Psoas muscle (tissue), 8 donors: Measurements from ENCODE around the gene RAD17. TPM values are rescaled to one million over a fixed set of nuclear protein-coding genes. Genes with fewer than 3 reads are reported as not detected.

ENCODE experiments used
- ATAC-seq, 4 donors: fragments of 200-7000 bp; cut with Tn5 transposase; one replicate each; pipeline ENCODE4 v1.9.1; 2020; ENCODE audit warnings: moderate library complexity in 3 of 4, mild to moderate bottlenecking in 2 of 4
- DNase-seq, 2 donors: peaks; one replicate each; pipeline ENCODE4 v3.0.0-alpha.2; 2020
- H3K27ac ChIP-seq: fragments of 200-600 bp; one replicate; pipeline ENCODE4 v1.8.0; 2022
- H3K27me3 ChIP-seq, 3 donors: fragments of 200-600 bp in 1 of 3; one replicate each; pipeline versions ENCODE4 v1.6.1 to v1.8.0; 2013 to 2022; ENCODE audit warnings: low read length in 2 of 3, mild to moderate bottlenecking in 2 of 3, moderate library complexity in 1 of 3; ENCODE audit not compliant: insufficient read depth in 3 of 3
- H3K36me3 ChIP-seq, 2 donors: fragments of 200-600 bp in 1 of 2; one replicate each; pipeline versions ENCODE4 v1.6.1 to v1.8.0; 2013 to 2022; ENCODE audit warnings: low read depth in 1 of 2, mild to moderate bottlenecking in 1 of 2, moderate library complexity in 1 of 2; ENCODE audit not compliant: insufficient read depth in 1 of 2
- H3K4me1 ChIP-seq: fragments of 200-600 bp; one replicate; pipeline ENCODE4 v1.8.0; 2022
- H3K4me3 ChIP-seq: fragments of 200-600 bp; one replicate; pipeline ENCODE4 v1.8.0; 2022; ENCODE audit warnings: mild to moderate bottlenecking
- H3K9me3 ChIP-seq: fragments of 200-600 bp; one replicate; pipeline ENCODE4 v1.8.0; 2022
- WGBS, 3 donors: extraction: QIAGEN DNeasy Blood & Tissue Kit; methylation state at CpG; one replicate each; pipeline versions ENCODE4 v1.1.6 to v1.1.7; 2013; 5-methylcytosine and 5-hydroxymethylcytosine counted together
- intact Hi-C, 2 donors: fragments of 100-400 bp; cut with DNase I; formaldehyde crosslinking; loops; one replicate each; pipeline versions ENCODE4 v1.11.0 to v1.14.2; 2022
- polyA plus RNA-seq, 3 donors: library from polyadenylated mRNA; stranded (reverse); fragments of 200-250 nt; gene quantifications; one replicate each; pipeline ENCODE4 v1.2.3, GENCODE V29; 2013
- total RNA-seq, 4 donors: library from RNA; stranded (reverse); fragmentation: NEBNext Ultra II Directional in 2 of 4; extraction: Animal tissue kit (Norgen Biotek cat#: 25700) in 2 of 4; gene quantifications; one replicate each; pipeline versions ENCODE4 v1.2.1 to v1.2.4, GENCODE V29; 2021 to 2023
- TF ChIP-seq, protein P1 (sequence below): fragments of 200-600 bp; IDR thresholded peaks from one replicate; pipeline ENCODE4 v1.8.0; 2022; ENCODE audit warnings: antibody characterized with exemption
- donor health status: healthy with polysubstance abuse.
- donor health status: DM: no; HTN: no; CAD: no; lungs with moderate emphysema.
- donor health status: Bipolar disorder and iron deficiency.
- donor health status: healthy.
- donor health status: DM: yes; HTN: yes; CAD: no.
- donor health status: DM: no; HTN: no; CAD: no.
- donor health status: DM: no; HTN: no; CAD: no.
- donor health status: DM: yes; HTN: yes; CAD: no.

The RAD17 gene
- total and polyA plus RNA-seq, 7 donors = 6.8 to 19.2 (median 12.0) TPM

DNA sequence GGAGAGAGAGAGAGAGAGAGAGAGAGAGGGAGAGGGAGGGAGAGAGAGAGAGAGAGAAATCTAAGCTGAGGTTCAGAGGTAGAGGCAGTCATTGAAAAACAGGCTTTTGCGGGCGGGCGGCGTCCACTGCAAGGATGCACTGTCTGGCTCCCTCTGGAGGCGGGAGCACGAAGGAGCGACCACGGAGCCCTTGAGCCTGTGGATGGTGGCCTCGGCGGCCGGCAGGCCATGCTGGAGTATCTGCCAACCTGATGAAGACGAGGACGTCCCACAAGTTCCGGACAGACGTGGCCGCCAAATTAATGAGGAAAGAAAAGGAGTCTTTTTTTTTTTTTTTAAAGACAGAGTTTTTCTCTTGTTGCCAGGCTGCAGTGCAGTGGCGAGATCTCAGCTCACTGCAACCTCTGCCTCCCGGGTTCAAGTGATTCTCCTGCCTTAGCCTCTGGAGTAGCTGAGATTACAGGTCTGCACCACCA is 34.8 kb upstream of the RAD17 start:
- 11 to 12% (median 12%) methylated on average over 18 of the region's 18 CpGs for WGBS, 3 donors
- TF ChIP-seq, protein P1, sequence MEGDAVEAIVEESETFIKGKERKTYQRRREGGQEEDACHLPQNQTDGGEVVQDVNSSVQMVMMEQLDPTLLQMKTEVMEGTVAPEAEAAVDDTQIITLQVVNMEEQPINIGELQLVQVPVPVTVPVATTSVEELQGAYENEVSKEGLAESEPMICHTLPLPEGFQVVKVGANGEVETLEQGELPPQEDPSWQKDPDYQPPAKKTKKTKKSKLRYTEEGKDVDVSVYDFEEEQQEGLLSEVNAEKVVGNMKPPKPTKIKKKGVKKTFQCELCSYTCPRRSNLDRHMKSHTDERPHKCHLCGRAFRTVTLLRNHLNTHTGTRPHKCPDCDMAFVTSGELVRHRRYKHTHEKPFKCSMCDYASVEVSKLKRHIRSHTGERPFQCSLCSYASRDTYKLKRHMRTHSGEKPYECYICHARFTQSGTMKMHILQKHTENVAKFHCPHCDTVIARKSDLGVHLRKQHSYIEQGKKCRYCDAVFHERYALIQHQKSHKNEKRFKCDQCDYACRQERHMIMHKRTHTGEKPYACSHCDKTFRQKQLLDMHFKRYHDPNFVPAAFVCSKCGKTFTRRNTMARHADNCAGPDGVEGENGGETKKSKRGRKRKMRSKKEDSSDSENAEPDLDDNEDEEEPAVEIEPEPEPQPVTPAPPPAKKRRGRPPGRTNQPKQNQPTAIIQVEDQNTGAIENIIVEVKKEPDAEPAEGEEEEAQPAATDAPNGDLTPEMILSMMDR = peak; percentile 79
- intact Hi-C loops = loop anchor here (2.0 to 10.0 kb wide), 3 partner anchors 240 to 293 kb away; partner anchors contain the start of gene SLC30A5 (in 1 of the 2)
- H3K36me3 ChIP-seq = no peaks in the 10 kb centered on the region
- ATAC-seq = peak; percentile 84 to 89 (median 86)
- no peaks in the 10 kb centered on the region for H3K27me3 ChIP-seq
- H3K27ac ChIP-seq = no peak overlapping the region
- peaks cover 9% of the 10 kb centered on the region for H3K4me1 ChIP-seq
- peak; percentile 86 to 92 for DNase-seq
- no peak overlapping the region for H3K4me3 ChIP-seq
- no peaks in the 10 kb centered on the region for H3K9me3 ChIP-seq

DNA sequence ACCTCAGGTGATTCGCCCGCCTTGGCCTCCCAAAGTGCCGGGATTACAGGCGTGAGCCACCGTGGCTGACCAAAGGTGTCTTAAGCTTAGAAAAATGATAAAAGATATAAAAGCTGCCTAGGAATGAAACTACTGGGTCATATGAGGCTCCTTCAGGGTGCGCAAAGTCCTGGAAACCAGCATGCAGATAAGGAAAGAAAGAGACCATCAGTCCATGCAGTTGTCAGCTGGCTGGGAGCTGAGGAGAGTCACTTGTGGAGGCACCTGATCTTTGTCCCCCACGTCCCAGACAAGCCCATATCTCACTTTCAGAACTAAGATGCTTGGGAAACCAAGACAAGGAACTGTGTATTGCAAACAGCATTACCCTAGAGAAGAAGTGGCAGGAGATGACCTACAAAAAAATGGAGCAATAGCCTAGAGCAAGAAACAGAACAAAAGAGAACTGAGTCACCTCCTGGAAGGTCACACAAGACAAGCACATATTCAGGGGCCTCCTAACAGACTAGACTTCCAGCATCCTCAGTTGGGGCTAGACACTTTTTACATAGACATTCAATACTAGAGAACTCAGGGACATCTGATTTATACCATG is 34.2 kb upstream of the RAD17 start:
- 83 to 91% (median 89%) methylated on average over 7 of the region's 7 CpGs for WGBS, 3 donors
- Histone ChIP-seq H3K4me3 (no peak overlapping the region), H3K27me3 (no peaks in the 10 kb centered on the region), H3K27ac (no peak overlapping the region), H3K4me1 (peaks cover 9% of the 10 kb centered on the region), H3K36me3 (no peaks in the 10 kb centered on the region), H3K9me3 (no peaks in the 10 kb centered on the region)
- DNase-seq (no peak), ATAC-seq (no peak)
- TF ChIP-seq, protein P1 = no peak
- intact Hi-C loops = loop anchor here (2.0 to 10.0 kb wide), 3 partner anchors 241 to 293 kb away; partner anchors contain the start of gene SLC30A5 (in 1 of the 2)

DNA sequence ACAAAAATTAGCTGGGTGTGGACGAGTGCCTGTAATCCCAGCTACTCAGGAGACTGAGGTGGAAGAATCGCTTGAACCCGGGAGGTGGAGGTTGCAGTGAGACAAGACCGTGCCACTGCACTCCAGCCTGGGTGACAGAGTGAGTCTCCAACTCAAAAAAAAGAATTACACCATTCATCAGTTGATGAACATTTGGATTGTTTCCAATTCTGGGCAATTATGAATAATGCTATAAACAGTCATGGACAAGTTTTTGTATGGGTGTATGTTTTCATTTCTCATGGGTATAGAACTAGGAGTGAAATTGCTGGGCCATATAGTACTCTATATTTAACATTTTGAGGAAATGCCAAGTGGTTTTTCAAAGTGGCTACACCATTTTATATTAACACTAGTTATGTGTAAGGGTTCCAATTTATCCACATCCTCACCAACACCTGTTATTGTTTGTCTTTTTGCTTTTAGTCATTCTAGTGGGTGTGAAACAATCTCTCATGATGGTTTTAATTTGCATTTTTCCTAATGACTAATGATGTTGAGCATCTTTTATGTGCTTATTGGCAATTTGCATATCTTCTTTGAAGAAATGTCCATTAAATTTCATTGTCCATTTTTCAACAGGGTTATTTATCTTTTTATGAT is 28.0 kb upstream of the RAD17 start:
- Histone ChIP-seq H3K27ac (no peak overlapping the region), H3K4me1 (no peaks in the 10 kb centered on the region), H3K27me3 (no peaks in the 10 kb centered on the region), H3K36me3 (no peaks in the 10 kb centered on the region), H3K9me3 (no peaks in the 10 kb centered on the region), H3K4me3 (no peak overlapping the region)
- WGBS, 3 donors = 83 to 88% (median 87%) methylated on average over 4 of the region's 4 CpGs
- intact Hi-C loops = no loop called here
- no peak for DNase-seq
- TF ChIP-seq, protein P1 = no peak
- ATAC-seq = no peak

DNA sequence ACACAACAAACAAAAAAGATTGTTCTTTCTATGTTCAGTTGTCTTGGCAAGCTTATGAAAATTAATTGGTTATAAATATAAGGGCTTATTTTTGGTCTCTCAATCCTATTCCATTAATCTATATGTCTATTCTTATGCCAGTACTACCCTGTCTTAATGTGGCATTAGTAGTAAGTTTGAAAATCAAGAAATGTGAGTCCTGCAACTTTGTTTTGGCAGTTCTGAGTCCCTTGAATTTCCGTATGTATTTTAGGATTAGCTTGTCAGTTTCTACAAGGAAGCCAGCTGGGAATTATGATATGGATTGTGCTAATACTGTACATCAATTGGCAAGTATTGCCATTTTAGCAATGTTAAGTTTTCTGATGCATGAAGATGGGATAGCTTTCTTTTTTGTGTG is 26.5 kb upstream of the RAD17 start:
- intact Hi-C loops = no loop called here
- no peaks in the 10 kb centered on the region for H3K9me3 ChIP-seq
- TF ChIP-seq, protein P1 = no peak
- H3K4me3 ChIP-seq = no peak overlapping the region
- H3K27me3 ChIP-seq = no peaks in the 10 kb centered on the region
- H3K36me3 ChIP-seq = no peaks in the 10 kb centered on the region
- H3K27ac ChIP-seq = no peak overlapping the region
- WGBS, 3 donors = 53 to 69% (median 59%) methylated on average over 1 of the region's 1 CpG
- ATAC-seq = no peak
- no peaks in the 10 kb centered on the region for H3K4me1 ChIP-seq
- DNase-seq = no peak
